ENCODE measurements around the gene ASAP2.

Gene ASAP2

DNA sequence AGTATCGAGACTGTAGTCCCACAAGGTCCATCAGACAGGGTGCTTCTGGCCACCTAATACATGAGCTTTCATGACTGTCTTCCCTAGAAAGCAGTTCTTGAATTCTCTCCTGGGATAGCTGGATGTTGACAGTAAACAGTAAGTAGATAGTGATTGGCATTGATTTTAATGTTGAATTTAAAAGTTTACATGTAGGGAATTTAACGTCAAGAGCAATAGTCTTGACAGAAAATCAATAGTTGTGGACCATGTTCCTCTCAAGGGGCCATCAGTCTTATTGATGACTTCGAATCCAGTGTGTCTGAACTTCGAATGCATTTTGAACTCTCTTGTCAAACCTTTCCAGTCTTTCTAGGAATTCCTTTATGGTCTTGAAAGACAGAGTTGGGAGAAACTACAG lies 152.9 kb downstream of the ASAP2 start:
- no peak for DNase-seq

DNA sequence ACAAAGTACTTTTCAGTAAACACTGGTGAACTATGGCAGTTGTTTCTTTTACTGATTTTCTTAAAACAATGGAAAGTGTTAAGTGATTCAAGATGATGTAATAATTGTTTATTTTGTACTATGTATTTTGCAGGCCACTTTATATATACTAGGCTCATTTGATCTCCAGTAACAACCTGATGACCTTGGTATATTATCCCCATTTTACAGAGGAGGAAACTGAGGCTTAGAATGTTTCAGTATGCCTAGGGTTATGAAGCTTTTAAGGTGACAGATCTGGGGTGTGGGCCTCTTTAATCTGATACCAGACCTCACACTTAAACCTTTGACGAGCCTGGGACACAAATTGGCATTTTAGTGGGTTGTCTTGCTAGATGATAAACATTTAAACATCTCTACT lies 153.5 kb downstream of the ASAP2 start:
- no peak for DNase-seq

GRCh38 chr2:9360701-9361100 lies 154.1 kb downstream of the ASAP2 start:
- DNase-seq: no peak

- no peak for DNase-seq
Measured at GRCh38 chr2:9364373-9364772, 157.8 kb downstream of the ASAP2 start.

DNA sequence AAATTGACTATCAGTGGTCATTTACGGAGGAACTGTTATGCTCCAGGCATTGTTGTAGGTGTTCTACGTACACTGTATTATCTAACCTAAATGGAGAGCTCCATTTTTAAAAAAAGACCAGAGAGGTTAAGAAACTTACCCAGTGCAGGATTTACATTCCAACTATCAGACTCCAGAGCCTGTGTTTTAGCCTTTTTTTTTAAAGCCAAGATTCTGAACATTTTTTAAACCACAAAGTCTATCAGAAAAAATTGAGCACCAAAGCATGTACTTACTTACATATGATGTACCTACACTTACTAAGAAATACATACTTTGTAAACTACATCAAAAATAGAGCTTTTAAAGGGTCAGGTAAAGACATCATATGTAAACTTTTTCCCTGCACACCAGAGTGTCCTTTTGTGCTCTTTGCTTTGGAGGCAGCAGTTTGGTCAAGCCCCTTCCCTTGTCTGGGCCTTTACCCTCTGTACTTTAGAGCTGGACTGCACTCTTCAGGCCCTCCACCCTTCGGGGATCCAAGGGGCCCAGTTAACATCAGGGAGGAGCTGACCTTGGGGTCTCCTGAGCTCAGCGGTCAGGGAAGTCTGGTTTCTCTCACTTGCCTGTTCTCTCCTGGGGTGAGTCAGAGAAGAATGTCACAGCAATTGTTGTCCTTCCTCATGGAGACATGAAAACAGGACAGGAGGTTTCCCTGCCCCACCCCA lies 158.3 kb downstream of the ASAP2 start:
- DNase-seq: no peak

DNA sequence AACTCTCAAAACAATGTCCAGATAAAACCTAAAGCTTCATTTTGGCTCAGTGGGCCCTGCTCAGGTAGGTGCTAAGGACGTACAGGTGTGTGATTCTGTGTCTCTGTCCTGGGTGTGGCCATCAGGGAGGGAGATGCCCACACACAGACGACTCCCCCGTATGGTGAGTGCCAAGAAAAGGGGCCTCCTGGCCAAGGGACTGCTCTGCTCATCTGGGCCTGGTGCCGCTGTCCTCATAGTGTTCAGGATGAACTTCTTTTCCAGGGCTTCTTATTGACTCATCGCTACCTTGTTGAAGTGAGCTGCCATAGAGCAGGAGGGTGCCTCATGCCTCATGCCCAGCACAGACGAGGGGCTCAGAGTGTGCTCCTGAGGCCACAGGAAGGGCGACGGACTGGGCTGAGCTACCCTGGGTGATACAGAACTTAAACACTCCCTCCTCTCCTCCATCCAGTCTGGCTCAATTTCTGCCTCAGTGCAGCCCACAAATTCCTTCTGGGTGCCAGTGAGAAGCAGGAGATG lies 158.9 kb downstream of the ASAP2 start:
- DNase-seq: no peak

DNA sequence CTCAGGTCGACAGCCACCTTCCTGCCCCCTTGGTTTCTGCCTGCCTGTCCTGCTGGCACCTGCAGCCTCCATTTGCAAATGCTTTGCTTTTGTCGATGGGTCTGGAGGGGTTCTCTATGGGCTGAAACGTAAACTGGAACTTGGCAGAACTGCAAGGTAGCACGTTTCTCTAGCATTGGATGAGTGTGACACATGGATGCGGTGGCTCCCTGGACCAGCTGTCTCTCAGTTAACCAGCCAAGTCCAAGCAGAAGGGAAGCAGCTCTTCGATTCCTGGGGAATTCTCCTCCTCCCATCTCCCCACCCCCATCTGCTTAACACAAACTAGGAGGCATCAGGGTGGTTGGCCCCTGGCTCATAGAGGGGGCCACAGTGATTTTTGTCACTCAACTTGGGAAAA lies 159.4 kb downstream of the ASAP2 start:
- DNase-seq: no peak

DNA sequence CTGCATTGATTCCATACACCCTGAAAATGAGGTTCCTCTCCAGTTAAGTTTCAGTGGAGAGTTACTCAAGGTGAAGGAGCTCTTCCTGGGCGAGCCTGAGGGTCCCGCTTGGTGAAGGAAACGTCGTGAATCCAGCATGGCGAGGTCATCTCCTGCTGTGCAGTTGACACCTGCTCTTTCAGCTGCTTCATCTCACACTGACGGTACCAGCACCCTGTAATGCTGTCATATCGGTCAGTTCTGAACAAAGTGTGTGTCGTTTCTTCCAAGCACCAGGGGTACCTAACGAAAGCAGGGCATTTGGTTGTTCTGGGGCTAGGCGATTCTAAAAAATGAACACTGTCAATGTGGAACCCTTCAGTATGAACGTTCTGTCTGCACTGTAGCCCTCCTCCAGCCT lies 164.1 kb downstream of the ASAP2 start:
- peak in 1 of 2 donors; percentile 5 for DNase-seq

- DNase-seq: no peak
Measured at GRCh38 chr2:9373047-9373446, 166.4 kb downstream of the ASAP2 start.

GRCh38 chr2:9373476-9373875 lies 166.9 kb downstream of the ASAP2 start:
- DNase-seq: no peak

GRCh38 chr2:9374071-9374730 lies 167.6 kb downstream of the ASAP2 start:
- DNase-seq: no peak

DNA sequence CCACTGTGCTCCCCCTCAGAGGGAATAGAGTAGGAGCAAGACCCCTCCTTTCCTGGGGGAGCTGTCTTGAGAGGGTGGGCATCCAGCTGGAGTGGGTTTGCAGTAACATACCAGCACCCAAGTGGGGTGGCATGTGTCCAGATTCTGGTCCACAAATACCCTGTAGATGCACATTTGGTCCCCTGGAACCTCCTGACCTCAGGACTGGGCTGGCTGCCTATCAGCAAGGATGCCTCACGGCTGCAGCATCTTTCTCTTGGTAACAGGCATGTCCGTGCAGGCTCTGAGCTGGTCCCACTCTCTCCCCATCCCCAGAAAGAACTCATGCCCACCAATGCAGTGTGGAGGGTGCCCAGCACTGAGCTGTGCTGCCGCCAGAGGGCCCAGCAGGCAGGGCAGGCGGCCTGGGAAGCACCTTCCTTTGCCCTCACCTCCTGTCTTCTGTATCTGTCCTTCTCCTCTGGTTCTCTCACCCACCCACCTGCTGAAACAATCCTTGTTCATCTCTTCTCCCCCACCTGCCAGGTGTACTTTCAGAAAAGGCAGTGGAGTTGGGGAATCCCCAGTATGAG lies 169.3 kb downstream of the ASAP2 start:
- DNase-seq: no peak

DNA sequence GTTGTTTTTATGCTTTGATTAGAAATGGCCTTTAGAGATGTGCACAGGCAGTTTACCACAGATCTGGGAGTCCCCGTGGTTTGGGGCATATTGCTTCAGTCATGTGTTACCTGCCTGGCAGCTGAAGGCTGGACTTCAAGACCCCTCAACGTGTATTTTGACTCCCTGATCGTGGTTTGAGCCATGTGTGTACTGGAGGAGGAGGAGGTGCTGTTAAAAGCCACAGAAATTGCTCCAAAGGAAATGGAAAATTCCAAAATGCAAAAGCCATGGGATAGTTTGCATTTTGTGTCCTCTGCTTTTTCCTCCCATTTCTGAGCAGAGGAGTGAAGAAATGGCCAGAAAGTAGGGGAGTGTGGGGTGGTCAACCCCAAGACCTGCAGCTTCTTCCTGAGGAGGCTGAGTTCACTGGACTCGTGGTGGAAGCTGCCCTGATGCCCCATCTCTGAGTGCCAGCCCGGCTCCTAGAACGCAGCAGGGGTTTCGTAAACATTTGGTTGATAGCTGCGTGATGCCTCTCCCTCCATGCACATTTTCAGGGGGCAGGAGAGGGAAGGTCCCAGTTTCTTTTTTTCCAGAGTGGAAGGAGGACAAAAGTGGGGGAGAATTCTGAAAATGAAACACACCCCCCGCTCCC lies 171.0 kb downstream of the ASAP2 start:
- no peak for DNase-seq

GRCh38 chr2:9378433-9379390 lies 172.1 kb downstream of the ASAP2 start:
- no peak for DNase-seq

DNA sequence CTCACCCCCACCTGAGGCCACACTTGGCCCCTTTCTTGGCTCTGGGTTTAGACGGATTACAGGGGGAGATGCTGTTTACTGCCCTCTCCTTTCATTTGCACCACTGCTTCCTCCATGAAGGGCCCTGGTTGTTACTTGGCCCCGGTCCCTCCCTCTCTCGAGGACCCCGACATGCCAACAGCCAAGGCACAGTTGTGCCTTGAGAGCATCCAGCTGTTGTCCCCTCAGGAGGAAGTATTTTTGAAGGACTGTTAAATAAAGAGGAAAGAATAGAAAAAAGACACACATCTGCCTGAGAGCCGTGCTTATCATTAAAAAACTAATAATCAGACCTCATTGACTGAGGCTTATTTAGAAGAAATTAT lies 172.8 kb downstream of the ASAP2 start:
- DNase-seq: no peak

DNA sequence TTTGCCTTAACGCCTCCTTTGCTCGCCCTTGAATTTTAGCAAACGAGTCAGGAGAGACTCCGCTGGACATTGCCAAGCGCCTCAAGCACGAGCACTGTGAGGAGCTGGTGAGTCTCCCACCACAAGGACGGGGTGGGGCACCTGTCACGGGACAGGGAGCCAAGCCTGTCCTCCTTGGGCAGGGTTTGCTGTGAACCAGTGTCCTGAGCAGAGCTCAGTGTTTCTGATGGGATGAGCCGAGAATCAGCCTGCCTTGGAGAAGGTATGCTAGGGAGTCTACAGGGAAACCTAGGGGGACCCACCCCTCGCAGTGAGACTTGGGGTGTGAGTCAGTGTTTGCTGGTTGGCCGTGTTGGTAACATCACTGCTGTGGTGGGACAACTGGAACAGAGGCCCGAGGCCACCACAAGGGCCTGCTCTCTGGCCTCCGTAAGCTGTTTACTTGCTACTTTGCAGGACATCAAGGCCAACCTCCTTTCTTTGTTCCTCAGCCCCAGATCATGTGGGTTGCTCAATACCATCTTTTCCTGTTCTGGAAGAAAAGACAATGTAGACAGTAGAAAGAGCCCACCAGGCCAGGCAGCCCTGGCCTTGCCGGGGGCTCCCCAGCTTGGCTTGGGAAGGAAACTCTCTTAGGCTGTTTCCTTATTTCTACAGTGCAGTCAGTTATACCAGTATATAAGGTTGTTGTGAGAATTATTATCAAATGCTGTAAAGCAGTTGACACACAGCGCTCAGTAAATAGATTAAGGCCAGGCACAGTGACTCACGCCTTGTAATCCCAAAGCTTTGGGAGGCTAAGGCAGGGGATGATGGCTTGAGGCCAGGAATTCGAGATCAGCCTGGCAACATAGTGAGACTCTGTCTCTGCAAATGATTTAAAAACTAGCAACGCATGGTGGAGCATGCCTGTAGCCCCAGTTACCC lies 174.4 kb downstream of the ASAP2 start:
- DNase-seq: no peak

GRCh38 chr2:9382604-9383235 lies 176.1 kb downstream of the ASAP2 start:
- no peak for DNase-seq

DNA sequence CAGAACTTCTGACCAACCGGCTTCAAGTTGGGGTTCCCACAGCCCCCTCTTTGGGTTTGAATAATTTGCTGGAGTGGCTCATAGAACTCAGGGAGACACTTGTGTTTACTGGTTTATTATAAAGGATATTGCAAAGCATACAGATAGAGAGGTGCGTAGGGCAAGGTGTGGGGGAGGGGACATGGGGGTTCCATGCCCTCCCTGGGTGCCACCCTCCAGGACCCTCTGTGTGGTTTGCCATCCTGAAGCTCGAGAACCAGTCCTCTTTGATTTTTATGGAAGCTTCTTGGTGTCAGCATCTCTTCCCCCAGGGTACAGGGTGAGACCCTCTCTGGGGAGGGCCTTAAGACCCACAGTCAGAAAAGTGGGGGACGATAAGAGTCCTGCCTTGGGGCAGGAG lies 177.9 kb downstream of the ASAP2 start:
- no peak for DNase-seq

DNA sequence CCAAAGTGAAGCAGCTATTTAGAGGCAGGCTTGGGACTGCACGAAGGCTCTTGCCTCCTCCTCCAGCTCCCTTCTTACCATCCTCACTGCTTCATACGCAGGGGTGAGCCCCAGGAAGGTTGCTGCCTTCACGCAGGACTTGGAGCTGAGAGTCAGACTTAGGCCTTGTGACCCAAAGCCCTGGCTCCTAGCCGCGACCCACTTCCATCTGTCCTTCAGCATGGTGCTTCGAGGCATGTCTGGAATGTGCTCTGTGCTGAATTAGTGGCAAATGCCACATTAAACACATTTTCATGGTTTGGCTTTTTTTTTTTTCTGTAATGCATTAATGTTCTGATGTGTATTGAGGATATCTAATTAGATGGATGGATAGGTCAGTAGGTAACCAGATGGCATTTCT lies 179.2 kb downstream of the ASAP2 start:
- DNase-seq: no peak

DNA sequence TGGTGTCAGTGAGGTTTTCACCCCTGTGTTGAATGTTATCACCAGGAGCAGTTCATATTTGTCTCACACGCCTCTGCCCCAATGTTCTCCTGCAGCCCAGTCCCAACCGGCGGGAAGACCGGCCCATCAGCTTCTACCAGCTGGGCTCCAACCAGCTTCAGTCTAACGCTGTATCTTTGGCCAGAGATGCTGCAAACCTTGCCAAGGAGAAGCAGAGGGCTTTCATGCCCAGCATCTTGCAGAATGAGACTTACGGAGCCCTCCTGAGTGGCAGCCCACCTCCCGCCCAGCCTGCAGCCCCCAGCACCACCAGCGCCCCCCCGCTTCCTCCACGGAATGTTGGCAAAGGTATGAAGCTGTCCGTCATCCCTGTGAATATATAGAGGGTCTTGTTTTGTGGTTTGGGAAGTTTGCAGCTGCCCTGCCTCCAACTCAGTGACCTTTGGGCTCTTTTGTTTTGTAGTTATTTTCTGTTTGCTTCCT lies 181.6 kb downstream of the ASAP2 start:
- DNase-seq: no peak

All from stimulated activated CD4-positive, alpha-beta T cell treated with anti-CD3 and anti-CD28 coated beads, Interleukin-2, amount 100 ng/mL, for 24 hours (primary cell).